HG02571 (cell line): ENCODE measurements around the gene ENOX2.
A peak's percentile ranks its signal among the peaks of the same experiment; 100 is the strongest.
"Not testable (repeated sequence)": the region's sequence is repeated elsewhere in the genome, so short reads cannot be mapped to it uniquely, and the experiment has no call there.

Experiments
- ATAC-seq: cut with Tn5 transposase; IDR thresholded peaks from one replicate; pipeline ENCODE4 v1.9.1; 2021; ENCODE audit warnings: mild to moderate bottlenecking, moderate library complexity; ENCODE audit not compliant: unreplicated experiment

Gene ENOX2, protein sequence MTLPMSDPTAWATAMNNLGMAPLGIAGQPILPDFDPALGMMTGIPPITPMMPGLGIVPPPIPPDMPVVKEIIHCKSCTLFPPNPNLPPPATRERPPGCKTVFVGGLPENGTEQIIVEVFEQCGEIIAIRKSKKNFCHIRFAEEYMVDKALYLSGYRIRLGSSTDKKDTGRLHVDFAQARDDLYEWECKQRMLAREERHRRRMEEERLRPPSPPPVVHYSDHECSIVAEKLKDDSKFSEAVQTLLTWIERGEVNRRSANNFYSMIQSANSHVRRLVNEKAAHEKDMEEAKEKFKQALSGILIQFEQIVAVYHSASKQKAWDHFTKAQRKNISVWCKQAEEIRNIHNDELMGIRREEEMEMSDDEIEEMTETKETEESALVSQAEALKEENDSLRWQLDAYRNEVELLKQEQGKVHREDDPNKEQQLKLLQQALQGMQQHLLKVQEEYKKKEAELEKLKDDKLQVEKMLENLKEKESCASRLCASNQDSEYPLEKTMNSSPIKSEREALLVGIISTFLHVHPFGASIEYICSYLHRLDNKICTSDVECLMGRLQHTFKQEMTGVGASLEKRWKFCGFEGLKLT

GRCh38 chrX:130902783-130903613 lies at the start of gene ENOX2:
Gene ENOX2 (minus strand): TSS chrX:130903209. CDS start chrX:130703216, 199,993 bp downstream.
- peak; percentile 98 for ATAC-seq

DNA sequence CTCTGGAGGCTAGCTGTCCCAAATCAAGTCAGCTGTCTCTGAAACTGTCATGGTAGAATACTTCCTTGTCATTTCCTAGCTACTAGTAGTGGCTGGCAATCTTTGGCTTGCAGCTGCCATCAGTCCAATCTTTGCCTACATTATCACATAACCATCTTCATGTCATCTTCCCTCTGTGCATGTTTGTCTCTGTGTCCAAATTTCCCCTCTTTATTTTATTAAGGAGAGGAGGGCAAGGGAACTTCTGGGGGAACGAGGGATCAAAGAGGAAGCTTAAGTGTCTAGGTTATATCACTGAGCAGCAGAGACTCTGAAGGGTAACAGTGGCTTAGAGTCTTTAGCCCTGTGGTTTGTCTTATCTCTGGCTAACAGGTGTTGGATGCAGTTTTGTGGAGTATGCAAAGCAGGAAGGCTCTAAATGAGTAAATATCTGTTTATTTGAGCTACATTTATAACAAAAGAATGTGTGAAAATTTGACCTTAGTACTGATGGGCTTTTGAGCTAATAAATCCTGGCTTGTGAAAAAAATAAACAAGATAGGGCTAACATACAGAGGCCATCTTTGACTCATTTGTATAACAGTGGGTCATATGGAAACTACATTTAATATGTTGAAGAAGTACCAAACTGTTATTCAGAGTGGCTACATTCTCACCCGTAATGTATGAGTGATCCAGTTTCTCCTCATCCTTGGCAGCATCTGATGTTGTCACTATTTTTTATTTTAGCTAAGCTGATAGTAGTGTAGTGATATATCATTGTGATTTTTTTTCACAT lies 49.4 kb upstream of the ENOX2 start:
- peak; percentile 87 for ATAC-seq

DNA sequence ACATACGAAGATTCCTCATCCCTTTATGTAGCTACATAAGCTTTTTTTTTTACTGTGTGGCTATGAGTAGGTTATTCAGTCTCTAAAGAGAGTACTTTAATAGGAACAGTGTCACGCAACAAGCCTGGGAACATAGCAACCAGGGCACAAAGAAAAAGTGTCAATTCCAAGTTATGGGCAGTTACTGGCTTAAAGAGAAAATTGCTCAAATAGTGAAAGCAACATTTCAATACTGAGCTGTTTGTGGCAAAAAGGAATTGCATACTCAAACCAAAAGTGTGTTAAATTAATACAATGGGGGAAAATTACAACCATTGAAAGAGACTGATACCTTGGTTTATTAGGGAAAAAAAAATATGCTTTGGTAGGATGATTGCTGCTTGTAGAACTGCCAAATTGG lies 41.2 kb upstream of the ENOX2 start:
- no peak for ATAC-seq

DNA sequence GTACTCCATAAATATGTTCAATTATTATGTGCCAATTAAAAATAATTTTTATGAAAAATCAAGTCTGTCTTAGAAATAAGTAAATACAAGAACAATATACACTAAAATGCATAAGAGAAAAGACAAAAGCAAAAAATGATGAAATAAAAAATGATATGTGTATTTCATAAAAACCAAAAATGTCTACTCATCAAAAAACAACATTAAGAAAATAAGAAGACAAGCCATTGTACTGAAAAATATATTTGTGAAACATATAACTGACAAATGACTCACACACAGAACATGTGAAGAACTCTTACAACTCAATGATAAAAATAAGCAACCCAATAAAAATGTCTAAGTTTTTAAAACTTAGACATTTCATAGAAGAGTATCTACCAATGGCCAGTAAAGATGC lies 34.1 kb upstream of the ENOX2 start:
- ATAC-seq, result no peak

- no peak for ATAC-seq
Observed at GRCh38 chrX:130933358-130933757, 30.3 kb upstream of the ENOX2 start.

DNA sequence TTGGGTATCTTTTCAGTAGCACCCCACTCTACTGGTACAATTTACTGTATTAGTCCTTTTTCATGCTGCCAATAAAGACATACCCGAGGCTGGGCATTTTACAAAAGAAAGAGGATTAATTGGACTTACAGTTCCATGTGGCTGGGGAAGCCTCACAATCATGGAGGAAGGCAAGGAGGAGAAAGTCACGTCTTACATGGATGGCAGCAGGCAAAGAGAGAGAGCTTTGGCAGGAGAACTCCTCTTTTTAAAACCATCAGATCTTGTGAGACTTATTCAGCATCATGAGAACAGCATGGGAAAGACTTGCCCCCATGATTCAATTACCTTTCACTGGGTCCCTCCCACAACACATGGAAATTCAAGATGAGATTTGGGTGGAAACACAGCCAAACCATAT lies 17.4 kb upstream of the ENOX2 start:
- ATAC-seq, result not testable (repeated sequence)

- ATAC-seq, result not testable (repeated sequence)
Observed at GRCh38 chrX:130919676-130920075, 16.7 kb upstream of the ENOX2 start.

DNA sequence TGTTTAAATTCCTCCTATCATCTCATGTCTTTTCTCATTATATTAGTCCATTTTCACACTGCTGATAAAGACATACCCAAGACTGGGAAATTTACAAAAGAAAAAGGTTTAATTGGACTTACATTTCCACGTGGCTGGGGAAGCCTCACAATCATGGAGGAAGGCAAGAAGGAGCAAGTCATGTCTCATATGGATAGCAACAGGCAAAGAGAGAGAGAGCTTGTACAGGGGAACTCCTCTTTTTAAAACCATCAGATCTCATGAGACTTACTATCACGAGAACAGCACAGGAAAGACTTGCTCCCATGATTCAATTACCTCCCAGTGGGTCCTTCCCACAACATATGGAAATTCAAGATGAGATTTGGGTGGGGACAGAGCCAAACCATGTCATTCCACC lies 15.5 kb upstream of the ENOX2 start:
- ATAC-seq, result not testable (repeated sequence)

DNA sequence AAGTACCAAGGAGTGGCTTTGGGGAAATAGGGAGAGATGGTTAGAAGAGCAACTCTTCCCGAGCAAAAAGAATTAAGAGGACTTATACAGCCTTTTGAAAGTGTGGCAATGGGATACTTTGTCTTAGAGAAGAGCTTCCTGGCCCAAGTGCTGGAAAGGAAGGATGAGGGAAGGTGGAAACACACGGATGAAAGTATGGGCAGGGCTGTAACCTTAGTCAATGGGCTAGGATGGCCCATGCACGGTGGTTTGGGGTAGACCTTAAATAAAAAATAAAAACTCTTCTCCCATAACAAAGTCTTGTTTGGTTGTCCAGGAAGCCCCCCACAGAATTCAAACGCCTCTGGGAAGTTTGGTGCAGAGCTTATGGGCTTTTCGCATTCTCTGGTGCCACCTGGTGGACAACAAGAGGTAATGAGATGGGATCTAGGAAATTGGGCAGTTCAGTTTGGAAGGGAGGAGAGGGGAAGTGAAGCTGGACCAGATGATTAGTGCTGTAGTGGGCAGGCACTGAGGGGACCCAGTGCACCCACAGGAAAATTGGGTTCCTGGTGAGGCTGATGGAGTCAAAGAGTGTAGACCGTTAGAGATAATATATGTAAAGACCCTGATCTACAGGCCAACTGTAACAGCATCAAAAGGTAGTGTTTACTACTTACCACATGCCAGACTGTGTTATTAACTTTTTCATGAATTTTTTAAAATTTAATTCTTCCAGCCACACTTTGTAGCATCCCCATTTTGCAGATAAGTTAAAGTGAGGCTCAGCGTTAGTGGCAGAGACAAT lies 13.8 kb upstream of the ENOX2 start:
- no peak for ATAC-seq

- no peak for ATAC-seq
Observed at GRCh38 chrX:130915302-130915701, 12.3 kb upstream of the ENOX2 start.

GRCh38 chrX:130909469-130910136 lies 6.6 kb upstream of the ENOX2 start:
- no peak for ATAC-seq

GRCh38 chrX:130906776-130907175 lies 3.8 kb upstream of the ENOX2 start:
- ATAC-seq, result no peak

DNA sequence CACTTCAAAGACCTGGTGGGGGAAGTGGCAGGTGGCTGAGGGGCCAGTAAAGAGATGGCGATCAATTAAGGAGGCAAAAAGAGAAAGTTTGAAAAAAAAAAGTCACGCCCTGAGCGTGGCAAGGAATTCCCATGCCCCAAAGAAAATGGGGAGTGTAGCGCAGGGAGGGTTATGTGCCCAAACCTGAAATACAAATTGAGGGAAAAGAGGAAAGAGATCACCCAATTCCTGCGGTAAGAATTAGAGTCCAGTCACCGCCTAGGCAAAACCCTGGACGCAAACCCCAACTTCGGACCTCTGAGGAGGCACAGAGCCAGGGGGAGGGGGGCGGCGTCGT lies 595 bp downstream of the ENOX2 start:
- ATAC-seq, result no peak

DNA sequence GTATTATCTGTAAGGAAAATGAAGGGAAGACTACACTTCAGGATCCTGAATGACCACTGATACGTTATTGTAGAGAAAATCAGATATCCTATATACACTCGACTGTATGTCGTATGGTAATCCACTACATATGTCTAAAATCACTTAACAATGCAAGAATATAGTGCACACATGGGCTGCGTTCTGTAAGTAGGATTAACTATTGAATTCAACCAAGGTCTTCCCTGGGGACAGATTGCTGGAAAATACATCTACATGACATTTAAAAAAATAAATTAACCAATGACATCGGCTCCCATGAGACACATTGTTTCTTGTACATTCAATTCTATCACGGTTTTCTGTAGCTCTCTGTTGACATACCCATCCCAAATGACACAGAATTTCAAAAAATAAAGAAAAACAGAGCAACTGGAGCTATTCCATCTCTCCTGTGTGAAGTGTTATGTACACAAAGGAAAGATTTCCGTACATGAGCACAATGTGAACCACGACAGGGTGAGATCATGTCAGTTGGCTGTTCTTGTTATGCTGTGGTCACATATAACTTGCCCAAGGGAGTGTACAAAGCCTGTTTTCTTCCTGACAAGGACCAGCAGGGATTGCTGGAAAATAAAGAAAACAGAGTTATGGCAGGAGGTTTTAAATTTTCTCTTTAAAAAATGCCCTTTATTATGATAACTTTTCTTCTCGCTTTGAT lies 6.1 kb downstream of the ENOX2 start:
- no peak for ATAC-seq

DNA sequence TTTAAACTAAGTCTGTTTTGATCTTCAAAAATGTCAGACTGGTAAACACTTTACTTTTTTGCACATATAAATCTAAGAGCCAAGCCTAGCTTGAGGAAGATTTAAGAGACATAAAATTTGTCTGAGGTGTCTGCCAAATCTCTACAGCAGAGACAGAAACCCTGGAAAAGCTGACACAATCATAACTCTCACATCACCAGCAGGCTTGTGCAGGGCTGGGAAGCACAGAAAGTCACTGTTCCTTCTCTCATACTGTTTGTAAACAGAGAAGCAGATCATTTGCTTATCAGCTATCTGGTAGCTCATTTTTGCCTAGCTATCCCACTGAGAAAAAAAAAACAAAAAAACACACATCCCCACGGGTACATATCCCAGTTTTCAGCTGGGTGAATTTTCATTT lies 7.0 kb downstream of the ENOX2 start:
- ATAC-seq, result no peak

DNA sequence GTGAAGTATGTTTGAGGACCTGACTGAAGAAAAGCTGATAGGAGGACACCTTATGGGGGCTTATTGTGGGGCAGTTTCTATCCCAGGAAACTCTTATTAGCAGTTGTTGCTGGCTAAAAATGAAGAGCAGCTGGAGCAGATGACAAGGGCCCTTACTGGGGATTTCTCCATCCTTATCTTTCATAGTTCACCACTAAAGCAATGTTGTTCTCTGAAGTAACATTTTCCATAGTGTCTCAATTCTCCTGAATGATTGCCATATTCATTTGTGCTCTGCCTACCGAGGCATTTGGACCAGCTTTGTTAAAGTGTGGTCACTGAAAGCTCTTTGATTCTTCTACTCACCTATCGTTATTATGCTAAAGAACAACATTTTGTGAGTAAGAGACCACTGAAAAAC lies 7.7 kb downstream of the ENOX2 start:
- ATAC-seq, result no peak

DNA sequence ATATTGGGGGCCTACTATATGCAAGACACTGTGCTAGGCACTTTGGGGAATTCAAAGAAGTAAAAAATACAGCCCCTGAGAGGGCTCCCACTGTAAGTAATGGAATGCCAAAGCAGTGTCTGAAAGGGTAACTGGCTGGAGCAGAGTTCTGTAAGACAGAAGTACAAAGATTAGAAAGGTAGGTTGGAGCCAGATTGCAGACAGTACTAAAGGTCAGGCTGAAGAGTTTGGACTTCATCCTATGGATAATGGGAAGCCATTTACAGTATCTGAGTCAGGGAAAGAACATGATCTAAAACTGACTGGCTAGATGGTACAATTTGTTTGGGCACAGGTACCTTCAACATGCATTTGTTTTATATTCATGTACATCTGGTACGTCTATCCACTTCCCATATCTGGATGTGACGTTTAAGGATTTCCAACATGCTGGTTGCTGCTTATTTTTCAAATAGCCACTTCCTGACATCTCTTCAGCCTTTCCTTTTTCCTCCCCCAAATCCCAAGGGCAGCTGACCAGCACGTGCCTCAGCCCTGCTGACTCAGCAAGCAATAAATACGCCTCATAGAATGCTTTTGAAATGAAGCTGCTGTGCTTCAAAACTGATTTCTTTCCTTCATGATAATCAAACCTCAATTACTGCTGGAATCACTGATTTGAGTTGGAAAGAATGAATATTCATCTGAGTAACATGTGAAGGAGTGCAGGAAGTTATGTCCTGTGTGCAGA lies 9.5 kb downstream of the ENOX2 start:
- ATAC-seq, result no peak

DNA sequence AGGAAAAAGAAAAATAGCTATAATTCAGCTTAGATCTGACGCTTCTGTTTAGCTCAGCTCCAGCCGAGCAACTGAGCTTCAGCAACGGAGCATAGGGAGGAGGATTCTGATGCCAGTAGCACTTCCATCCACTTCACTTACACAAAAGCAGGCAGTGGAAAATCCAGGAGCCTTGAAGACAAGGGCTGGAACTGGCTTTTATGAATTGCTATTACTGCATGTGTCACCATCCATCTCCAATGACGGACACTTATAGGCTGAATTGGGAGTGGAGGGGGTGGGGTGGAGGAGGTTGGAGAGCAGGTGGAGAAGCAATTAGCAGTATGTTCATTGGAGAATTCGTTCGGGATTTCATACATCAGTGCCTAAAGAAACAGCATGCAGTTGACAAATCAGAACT lies 15.6 kb downstream of the ENOX2 start:
- ATAC-seq, result no peak
